IPS-11a (cell line): ENCODE measurements around the gene TNFRSF14.
A peak's percentile ranks its signal among the peaks of the same experiment; 100 is the strongest.

ENCODE experiments used
- H3K4me3 ChIP-seq: one replicate; pipeline ENCODE4 v1.5.1; 2013; ENCODE audit warnings: low read depth, low read length, control low read depth

The TNFRSF14 gene

DNA sequence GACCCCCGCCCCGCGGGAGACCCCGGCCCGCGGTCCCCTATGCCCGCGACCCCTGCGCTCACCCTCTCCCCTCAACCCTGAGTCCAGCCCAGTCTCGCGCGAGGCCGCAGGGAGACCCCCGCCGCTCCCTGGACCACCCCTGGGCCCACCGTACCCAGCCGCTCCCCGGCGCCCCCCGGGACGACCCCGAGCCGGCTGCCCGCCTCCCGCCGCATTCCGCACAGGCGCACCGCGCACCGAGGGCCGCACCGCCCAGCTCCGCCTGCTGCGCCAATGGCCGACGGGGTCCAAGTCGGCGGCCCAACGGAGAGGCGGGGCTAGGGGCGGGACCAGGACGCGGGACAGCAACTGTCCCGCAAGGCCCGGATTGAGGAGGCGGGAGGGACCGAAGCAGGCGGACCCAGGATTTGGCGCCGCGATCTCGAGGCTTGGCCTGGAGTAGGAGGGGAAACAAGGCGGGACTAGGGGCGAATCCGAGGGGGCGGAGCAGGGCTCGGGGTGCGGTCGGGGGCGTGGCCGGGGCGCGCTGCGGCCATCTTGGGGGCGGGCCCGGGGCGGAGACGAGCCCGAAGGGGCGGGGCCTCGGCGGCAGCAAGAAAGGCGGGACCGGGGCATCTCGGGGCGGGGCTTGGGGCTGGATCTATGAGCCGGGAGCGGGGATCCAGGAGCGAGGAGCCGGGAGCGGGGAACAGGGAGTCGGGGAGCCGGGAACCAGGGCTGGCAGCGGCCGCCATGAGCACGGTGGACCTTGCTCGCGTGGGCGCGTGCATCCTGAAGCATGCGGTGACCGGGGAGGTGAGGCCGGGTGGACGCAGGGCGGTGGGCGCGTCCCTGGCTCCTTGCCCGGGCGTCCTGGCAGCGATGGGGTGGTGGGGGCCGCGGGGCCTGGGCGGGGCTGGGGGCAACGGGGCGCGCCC lies 30.2 kb downstream of the TNFRSF14 start, which contains the start of gene PRXL2B:
Gene PRXL2B (plus strand): TSS at position 624 of the 917 bp plus-strand sequence. CDS start 109 bp downstream, at position 733.
- peak within 1 kb of the TSS; percentile 75 for H3K4me3 ChIP-seq

DNA sequence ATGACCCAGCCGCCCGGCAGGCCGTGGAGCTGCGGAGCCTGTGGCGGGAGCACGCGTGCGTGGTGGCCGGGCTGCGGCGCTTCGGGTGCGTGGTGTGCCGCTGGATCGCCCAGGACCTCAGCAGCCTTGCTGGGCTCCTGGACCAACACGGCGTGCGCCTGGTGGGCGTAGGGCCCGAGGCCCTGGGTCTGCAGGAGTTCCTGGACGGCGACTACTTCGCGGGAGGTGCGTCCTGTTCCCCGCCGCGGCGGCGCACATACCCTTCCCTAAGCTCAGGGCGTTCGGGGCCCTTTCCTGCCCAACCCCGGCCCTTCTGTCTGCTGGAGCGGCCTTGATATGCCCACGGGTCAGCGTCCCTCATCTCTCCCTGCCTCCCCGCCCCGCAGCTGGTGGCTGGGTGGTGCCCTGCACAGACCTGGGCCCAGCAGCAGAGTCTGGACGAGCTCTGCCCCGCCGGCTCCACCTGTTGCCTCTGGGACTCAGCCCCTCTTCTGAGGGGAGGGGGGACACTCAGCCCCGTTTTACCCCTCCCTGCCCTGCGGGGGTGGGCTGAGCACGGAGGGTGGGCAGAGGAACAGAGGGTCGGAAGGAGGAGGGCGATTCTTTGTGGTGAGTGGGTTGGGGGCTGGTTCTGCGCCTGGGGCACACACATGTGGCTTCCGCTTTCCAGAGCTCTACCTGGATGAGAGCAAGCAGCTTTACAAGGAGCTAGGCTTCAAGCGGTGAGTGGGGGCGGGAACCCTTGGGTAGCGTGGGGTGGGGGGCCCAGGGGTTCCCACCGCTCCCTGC lies 31.1 kb downstream of the TNFRSF14 start:
- H3K4me3 ChIP-seq, result peak overlapping the region; percentile 70

DNA sequence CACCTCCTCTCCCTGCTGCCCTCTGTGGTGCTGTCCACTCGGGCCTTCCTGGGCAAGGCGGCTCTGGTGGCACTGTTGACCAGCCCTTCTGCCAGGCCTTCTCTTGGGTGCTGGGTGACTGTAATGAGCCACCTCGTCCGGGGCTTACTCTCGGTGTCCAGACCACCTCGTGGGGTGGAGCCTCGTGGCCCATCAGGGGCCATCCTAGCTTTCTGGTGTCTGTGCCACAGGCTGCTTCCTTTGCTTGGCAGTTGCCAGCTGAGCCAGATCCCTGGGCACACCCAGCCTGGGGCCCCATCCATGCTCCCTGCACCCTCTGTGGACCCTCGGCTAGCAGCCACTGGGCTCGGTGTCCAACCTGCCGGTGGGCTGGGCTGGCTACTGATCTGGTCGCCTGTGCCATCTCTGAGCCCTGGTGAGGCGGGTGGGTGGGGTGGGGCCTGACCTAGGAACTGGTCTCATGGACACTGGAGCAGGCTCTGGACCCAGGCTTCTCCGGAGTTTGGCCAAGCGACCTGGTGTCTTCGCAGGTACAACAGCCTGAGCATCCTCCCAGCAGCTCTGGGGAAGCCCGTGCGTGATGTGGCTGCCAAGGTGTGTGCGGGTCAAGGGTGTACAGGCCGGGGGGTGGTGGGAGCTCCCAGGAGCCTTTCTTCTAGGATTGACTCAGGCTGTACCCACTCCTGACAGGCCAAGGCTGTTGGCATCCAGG lies 31.8 kb downstream of the TNFRSF14 start:
- no peak overlapping the region for H3K4me3 ChIP-seq

DNA sequence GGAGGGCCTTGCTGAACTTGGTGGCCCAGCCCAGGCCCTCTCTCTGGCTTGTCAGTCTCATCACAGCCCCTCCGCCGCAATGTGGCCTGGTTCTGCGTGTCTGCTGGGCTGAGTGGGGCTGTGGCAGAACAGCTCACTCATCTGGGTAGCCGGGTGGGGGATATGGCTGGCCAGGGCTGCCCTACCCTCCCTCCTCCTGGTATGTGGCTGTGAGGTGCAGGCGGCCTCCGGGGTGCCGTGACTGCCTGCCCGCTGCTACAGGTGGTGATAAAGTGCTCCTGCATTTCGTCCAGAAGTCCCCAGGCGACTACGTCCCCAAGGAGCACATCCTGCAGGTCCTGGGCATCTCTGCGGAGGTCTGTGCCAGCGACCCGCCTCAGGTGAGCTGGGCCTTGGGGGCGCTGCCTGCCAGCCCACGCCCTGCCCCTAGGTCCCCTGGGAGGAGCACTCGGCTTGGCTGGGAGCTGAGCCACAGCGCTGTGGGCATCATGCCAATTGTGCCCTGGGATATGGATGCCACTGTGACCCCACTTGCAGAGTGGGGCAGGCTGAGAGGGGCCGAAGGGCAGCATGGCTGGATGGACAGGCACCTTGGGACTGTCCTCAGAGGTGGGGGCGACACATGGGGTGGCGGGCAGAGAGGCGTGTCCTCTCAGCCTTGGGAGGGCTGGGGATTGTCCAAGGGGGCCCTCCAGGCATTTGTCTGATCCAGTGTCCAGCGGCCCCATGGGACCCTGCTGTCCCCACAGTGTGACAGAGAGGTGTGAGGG lies 32.7 kb downstream of the TNFRSF14 start:
- no peak overlapping the region for H3K4me3 ChIP-seq

DNA sequence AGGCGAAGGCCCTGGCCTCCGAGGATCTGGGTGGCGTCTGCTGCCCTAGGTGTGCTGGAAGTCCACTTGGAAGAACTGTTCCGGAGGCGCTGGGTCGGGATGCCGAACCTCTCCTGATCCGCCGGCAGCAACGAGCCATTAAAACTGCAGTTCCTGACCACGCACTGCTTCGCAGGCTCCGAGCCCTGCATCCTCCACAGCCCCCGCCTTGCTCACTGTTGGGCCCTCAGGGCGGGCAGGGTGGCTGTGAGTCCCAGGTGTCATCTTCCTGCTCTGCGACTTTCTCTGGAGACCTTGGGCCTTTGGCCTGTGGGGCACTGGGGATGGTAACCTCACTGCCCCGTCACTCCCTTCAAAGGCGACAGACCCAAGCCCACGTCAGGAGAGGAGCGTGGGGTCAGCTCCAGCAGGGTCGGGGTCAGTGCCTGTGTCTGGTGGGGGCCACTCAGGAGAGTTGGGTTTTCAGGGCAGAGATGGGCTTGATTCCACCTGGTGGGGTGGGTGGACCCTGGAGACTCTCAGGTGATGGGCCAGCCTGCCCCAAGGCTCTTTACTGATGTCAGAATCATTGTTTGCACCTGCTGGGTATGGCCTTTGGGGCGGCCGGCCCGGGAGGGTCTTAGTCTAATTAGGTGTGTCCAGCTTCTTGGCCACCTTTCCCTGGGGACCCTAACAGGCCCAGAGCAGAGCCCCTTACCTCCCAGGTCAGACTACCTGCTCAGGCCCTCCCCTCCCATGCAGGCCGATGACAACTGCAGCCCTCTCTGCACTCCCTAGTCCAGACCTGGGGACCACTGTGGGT lies 33.5 kb downstream of the TNFRSF14 start:
- H3K4me3 ChIP-seq, result no peak overlapping the region

DNA sequence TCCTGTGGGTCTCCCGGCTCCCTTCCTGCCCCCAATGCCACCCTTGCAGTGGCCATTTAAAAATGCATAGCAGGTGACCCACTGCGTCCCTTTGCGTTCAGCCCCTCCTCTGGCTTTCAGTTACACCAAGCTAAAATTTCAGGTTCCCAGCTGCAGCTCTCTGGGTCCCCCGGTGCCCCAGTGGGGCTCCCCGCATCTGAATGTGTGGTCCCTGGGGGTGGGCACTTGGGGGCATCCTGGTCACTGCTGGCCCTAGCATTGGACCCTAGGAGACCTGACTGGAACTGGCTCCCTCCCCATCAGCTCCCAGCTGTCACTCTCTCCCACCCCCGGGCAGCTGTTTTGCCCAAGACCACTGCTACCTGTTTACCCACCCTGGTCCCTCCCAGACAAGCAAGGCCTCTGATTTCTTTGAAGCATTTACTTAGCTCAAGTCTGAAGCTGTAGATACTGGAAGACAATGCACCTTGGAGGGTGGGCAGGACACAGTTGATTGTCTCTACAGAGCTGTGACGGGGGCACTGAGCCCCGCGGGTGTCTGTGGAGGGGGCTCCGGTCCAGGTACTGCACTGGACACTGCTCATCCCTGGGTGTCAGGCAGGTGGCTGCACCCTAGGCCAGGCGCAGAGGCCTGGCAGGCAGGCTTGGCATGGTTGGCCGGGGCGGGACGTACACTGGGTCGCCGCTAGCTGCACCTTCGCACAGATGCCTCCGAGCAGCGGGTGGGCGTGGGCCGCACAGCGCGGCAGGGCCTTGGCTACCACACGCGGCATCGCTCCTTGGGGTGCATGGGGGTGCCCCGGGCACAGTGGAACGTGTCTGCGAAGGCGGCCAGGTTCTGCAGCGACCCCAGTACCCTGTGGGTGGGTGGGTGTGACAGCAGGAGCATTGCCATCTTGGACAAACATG lies 34.3 kb downstream of the TNFRSF14 start:
- H3K4me3 ChIP-seq, result no peak overlapping the region

DNA sequence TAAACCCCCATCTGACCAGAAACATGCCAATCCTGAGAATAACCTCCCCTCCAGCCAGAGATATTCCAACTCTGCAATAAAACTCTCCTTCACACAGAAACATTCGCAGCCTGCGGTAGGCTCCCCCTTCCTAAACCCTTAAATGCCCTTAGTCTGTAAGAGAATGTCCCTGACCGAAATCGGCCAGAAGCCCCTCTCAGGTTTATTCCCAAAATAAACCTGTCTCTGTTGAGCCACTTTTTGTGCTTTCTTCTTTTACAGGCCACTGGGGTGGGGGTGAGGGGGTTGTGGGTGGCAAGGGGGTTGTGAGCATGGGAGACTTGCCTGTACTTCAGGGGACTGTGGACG lies 35.0 kb downstream of the TNFRSF14 start:
- no peak overlapping the region for H3K4me3 ChIP-seq

DNA sequence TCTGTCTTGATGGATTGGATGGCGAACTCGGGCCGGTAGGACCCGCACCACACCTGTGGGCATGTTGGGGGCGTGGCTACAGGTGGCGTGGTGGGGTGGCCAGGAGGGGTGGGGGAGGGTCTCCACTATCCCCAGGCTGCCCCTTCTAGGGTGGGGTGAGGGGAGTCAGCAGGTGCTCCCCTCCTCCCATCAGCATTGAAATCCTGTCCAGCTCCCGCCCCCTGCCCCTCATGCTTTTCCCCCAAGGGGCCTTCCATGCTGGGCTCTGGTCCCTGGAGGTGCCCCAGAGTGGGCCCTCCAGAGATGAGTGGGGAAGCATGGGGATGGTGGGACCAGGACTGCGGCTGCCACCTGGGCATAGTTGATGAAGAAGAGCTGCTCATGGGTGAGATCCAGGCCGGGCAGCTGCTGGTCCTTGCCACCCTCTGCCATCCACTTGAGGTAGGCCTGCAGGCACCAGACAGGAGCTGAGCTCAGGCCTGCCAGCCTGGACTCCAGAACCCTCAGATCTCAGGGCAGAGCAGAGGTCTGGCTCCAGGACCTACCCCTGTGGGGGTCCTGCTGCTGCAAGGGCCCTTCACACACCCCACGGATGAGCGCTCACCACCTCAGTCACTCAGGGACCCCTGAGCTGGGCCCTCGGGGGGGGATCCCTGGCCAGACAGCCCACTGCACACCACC lies 35.5 kb downstream of the TNFRSF14 start:
- no peak overlapping the region for H3K4me3 ChIP-seq

DNA sequence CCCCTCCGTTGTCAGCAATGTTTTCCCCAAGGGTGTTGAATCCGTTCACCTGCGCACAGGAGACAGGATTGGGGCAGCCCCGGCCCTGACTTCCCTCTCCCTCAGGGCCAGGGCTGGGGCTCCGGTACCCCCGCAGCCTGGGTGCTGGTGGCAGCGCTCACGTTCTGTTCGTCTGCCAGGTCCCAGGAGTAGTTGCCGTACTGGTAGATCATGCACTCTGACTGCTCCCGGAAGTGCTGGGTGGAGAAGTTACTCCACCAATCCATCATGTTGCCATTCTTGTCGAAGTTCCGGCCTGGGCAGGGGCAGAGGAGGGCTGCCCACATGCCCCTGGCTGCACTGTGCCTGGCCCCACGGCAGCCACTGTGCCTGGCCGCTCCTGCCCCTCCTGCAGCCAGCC lies 36.5 kb downstream of the TNFRSF14 start:
- no peak overlapping the region for H3K4me3 ChIP-seq

DNA sequence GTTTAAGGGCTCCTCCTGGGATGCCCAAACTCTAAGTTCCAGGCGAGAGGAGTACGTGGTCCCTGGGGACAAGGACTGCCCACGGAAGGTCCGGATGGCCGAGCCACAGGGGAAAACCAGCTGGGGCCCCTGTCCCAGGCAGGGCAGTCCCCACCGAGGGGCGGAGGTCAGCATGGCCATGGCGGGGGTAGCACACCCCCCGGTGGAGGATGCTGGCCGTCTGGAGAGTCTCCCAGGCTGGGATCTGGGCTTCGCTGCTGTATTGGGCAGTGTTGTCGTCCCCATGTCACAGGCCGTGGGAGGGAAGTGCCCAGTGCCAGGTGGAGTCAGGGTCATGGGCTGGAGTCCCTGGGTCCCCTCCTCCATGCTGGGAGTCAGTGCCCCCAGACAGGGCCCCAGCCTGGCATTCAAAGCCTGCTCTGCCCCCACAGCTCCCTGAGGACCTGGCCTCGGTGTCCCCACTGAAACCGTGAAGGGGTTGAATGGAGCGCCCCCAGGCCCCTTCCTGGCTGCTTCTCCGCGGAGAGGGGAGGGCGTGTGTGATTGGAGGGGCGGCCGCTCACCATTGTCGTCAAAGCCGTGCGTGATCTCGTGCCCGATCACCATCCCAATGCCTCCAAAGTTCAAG lies 37.2 kb downstream of the TNFRSF14 start:
- H3K4me3 ChIP-seq, result no peak overlapping the region

DNA sequence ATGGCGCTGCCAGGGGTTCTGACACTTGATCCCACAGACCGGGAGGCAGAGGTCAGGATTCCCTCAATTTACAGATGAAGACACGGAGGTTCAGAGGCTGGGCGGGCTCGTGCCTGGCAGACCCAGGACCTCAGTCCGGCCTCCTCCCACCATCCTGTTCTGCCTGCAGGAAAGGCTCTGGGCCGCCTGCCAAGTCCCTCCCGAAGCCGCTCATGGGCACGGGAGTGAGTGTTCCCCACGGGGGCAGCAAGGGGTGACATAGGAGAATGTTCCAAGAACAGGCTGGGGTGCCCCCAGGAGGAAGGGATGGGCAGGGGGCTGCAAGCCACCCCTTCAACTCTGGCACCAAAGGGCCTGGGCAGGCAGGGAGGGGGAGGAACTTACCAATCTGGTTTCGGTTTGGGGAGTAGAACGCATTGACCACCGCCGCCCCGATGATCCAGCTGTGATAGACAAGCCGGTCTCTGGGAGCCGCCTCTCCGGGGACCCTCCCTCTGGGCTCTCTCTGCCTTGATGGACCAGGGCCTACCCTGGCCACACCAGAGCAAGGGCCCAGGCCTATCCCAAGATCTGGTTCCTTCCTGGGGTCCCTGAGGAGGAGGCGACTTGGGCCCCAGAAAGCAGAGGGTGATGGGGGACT lies 38.0 kb downstream of the TNFRSF14 start:
- H3K4me3 ChIP-seq, result no peak overlapping the region

DNA sequence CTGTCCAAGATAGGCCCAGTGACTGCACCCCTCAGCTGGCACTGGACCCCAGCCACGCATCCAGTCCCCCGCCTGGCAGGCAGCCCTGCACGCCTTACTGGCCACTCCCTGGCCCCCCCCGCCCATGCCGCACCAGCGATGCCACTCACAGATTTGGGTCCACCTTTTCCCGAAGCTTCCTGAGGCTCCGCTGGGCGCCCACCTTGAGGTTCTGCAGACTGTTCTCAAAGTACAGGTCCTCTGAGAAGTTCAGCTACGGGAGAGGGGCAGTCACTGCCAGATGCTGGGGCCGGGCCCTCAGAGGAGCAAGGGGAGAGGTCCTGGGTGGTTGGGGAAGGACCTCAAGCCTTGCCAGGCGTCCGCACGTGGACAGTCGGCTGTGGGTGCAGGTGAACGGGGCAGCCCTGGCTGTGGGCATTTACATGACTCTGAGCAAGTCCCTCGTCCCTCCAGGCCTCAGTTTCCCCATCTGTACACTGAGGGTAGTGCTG lies 38.5 kb downstream of the TNFRSF14 start:
- no peak overlapping the region for H3K4me3 ChIP-seq

DNA sequence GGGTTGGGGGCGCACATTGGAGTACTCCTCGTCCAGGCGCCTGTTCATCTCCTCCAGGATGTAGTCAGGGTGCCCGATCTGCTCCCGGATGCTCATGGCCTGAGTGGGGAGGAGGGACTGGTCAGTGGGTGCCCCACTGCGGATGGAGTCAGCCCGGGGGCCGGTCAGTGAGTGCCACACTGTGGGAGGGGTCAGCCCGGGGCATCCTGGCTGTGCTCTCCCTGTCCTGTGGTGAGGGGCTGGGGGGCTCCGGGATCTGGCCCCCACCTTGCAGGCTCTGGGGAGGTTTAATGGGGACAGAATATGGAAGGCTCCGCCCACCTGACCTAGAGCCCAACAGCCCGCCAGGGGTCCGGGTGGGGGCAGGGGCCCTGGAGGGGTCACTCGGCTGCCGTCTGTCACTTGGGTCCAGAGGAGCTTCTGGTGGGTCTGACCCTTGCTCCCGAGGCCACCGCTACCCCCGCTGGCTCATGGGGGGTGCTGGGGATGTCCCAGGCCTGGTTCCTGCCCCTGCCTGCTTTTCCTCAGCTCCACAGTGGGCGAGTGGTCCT lies 39.2 kb downstream of the TNFRSF14 start:
- no peak overlapping the region for H3K4me3 ChIP-seq

DNA sequence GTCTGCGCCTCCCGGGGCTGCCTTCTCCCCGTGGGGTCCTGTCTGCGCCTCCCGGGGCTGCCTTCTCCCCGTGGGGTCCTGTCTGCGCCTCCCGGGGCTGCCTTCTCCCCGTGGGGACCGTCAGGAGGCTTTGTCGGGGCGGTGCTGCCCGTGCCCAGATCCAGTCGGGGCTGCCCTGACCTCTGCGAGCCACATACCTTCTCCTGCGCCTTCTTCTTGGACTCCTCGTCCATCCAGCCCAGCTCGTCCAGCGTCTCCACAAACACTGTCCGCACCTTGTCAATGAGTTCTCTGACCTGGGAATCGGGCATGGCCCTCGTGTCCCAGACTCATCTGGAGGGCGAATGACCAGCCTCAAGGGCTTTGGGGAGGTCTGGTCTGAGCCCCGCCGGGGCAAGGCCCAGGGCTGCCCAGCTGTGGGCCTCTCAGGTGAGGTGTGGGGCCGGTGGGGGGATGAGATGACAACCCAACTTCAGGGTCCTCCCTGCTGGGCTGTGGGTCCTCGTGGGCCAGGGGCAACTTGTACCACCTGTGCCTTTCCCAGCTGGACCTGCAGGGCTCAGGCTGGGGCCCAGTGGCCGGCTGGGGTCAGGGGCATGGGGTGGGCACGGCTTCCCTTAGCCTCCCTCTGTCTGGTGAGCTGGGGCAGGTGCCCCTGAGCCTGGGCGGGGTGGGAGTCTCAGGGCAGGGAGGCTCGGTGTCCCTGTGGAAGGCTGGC lies 39.8 kb downstream of the TNFRSF14 start:
- no peak overlapping the region for H3K4me3 ChIP-seq

DNA sequence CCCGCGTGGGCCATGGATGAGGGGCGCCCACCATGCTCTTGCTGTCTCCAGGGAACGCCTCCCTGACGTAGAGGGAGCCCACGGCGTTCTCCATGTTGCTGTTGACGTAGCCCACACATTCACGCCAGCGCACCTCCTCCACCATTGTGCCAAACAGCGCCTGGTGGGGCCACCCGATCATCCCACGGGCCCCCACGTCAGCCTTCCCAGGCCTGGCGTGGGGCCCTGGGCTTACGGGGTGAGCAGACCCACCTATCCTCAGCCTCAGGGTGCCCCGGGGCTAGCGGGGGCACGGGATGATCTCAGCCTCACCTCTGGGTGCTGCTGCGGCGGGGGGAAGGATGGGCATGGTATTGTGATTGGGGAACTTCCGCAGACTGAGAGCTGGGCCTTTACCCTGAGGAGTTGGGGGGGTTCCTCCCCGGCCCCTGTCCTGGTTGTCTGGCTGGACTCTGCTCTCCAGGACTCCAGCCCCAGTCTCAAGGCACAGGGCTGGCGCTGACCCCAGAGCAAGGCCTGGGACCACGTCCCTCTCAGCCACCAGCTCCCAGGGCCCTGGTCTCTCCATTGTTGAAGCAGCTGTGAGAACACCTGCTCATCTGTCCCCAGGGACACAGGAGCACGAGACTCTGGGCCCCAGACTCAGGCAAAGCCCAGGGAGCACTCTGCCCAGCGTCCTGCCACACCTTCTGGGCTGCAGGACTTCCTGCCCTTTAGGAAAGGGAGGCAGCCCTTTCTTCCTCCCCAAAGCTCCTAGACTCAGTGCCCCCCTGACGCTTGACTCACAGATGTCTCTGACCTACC lies 40.6 kb downstream of the TNFRSF14 start:
- H3K4me3 ChIP-seq, result no peak overlapping the region
